T-helper 22 cell (primary cell): ENCODE results near the gene PIEZO1.

Source experiments
- DNase-seq: peaks from one replicate; pipeline ENCODE4 v3.0.0-alpha.2; 2020; ENCODE audit warnings: low read depth

Gene PIEZO1

GRCh38 chr16:88817785-88818574 lies 33.0 kb upstream of the PIEZO1 start:
- DNase-seq = no peak

- no peak for DNase-seq
Measured at GRCh38 chr16:88816736-88817535, 31.9 kb upstream of the PIEZO1 start.

- DNase-seq = no peak
Measured at GRCh38 chr16:88815901-88816589, 31.0 kb upstream of the PIEZO1 start.

GRCh38 chr16:88815227-88815626 lies 30.2 kb upstream of the PIEZO1 start:
- DNase-seq = no peak

GRCh38 chr16:88814144-88814502 lies 29.1 kb upstream of the PIEZO1 start:
- DNase-seq = no peak

GRCh38 chr16:88813269-88814143 lies 28.5 kb upstream of the PIEZO1 start:
- DNase-seq = no peak

GRCh38 chr16:88812513-88813268 lies 27.7 kb upstream of the PIEZO1 start:
- DNase-seq = no peak

- DNase-seq = peak; percentile 88
Measured at GRCh38 chr16:88811769-88812512, 26.9 kb upstream of the PIEZO1 start, which contains the start of gene APRT. TSS of gene APRT (minus strand) at chr16:88811928. CDS start at chr16:88811899, 29 bp downstream.

- peak; percentile 53 for DNase-seq
Measured at GRCh38 chr16:88810912-88811768, 26.1 kb upstream of the PIEZO1 start.

- DNase-seq = no peak
Measured at GRCh38 chr16:88810166-88810911, 25.3 kb upstream of the PIEZO1 start.

- no peak for DNase-seq
Measured at GRCh38 chr16:88809676-88810165, 24.7 kb upstream of the PIEZO1 start.

- no peak for DNase-seq
Measured at GRCh38 chr16:88809068-88809675, 24.2 kb upstream of the PIEZO1 start.

- no peak for DNase-seq
Measured at GRCh38 chr16:88807626-88808453, 22.8 kb upstream of the PIEZO1 start.

GRCh38 chr16:88807142-88807625 lies 22.2 kb upstream of the PIEZO1 start:
- no peak for DNase-seq

- DNase-seq = no peak
Measured at GRCh38 chr16:88806491-88807111, 21.6 kb upstream of the PIEZO1 start.

- no peak for DNase-seq
Measured at GRCh38 chr16:88805887-88806393, 20.9 kb upstream of the PIEZO1 start.
